Measurements from ENCODE around the gene AKIRIN2.

DNA sequence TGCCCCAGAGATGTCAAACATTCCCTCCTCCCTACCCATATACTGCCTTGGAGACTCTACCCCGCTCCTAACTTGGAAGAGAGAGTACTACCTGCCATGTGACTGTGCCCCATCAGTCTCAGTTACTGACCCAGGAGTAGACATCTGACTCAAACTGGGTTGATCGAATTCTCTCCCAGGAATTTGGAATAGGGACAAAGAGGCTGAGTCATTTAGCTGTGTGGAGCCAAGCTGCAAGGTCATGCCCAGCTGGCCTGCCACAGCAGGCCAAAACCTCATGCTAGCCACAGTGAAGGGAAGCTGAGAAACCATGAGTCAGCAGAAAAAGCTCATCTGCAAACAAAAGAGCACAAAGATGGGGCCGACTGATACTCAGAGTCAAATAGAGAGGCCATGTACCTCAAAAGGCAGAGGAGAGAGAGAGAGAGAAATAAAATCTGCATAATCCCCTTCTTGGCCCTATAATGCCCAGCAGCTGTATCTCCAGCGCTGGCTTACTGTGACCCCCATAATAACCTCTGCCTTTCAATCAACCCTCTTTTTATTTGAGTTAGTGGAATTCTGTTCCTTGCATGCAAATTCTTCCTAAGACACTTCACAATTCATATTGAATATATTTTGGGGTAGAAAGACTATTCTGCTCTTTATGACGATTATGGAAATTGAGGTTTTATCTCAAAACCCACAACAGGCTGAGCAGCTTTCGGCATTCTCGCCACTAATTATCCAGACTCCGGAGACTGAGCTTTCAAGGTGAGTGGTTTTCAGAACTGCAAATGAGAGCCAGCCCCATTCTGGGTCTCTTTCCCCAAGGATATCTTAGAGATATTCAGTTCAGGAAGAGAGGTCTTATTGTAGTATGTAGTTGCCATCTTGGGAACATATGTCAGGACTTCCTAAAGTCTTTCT lies 21.4 kb upstream of the AKIRIN2 start:
- TF ChIP-seq, protein P1, sequence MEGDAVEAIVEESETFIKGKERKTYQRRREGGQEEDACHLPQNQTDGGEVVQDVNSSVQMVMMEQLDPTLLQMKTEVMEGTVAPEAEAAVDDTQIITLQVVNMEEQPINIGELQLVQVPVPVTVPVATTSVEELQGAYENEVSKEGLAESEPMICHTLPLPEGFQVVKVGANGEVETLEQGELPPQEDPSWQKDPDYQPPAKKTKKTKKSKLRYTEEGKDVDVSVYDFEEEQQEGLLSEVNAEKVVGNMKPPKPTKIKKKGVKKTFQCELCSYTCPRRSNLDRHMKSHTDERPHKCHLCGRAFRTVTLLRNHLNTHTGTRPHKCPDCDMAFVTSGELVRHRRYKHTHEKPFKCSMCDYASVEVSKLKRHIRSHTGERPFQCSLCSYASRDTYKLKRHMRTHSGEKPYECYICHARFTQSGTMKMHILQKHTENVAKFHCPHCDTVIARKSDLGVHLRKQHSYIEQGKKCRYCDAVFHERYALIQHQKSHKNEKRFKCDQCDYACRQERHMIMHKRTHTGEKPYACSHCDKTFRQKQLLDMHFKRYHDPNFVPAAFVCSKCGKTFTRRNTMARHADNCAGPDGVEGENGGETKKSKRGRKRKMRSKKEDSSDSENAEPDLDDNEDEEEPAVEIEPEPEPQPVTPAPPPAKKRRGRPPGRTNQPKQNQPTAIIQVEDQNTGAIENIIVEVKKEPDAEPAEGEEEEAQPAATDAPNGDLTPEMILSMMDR (conservative IDR thresholded peaks at IDR 0.05) = no peak
- no peak for TF ChIP-seq ZFX (IDR thresholded peaks at IDR 0.05)
